Panc1 (cell line): ENCODE measurements around the gene KCNG2. TPM values are rescaled to one million over a fixed set of nuclear protein-coding genes. Genes with fewer than 3 reads are reported as not detected.

Experiments
- ATAC-seq: fragments of 200-7000 bp; cut with Tn5 transposase; 2 replicates; pipeline ENCODE4 v1.9.1; 2020; ENCODE audit warnings: mild to moderate bottlenecking, moderate library complexity
- BruUV-seq: library from RNA; stranded (reverse); fragments of 400-500 nt; replicated peaks from 2 replicates; lab custom pipeline; 2021; lab: Mats Ljungman, UMichigan
- CTCF ChIA-PET: fragments of 300-600 bp; sonication (Branson Sonifier 250); formaldehyde crosslinking; loops from one replicate; lab custom pipeline; 2022; ENCODE audit warnings: antibody characterized with exemption; lab: Charles Lee
- POLR2A ChIA-PET: fragments of 300-600 bp; sonication (Branson Sonifier 250); formaldehyde crosslinking; loops from one replicate; lab custom pipeline; 2022; ENCODE audit warnings: antibody characterized with exemption; lab: Charles Lee
- DNase-seq: peaks from one replicate; pipeline ENCODE4 v3.0.0-alpha.2; 2010; ENCODE audit warnings: low read depth, low spot score
- H3K27ac ChIP-seq: 2 replicates; pipeline ENCODE4 v1.5.1; 2011; ENCODE audit warnings: mild to moderate bottlenecking, low read length, inconsistent platforms
- H3K27me3 ChIP-seq: fragments of 200-500 bp; sonication (Bioruptor generic); 2 replicates; pipeline ENCODE4 v1.6.0; 2014; ENCODE audit warnings: low read length, inconsistent platforms; ENCODE audit not compliant: control insufficient read depth, insufficient read depth
- H3K36me3 ChIP-seq: fragments of 200-500 bp; sonication (Bioruptor generic); 2 replicates; pipeline ENCODE4 v1.5.1; 2014; ENCODE audit warnings: inconsistent platforms, mild to moderate bottlenecking, low read length, moderate library complexity; ENCODE audit not compliant: control insufficient read depth, insufficient read depth
- H3K4me1 ChIP-seq: 2 replicates; pipeline ENCODE4 v1.5.1; 2011; ENCODE audit warnings: inconsistent platforms, mild to moderate bottlenecking, low read length, moderate library complexity; ENCODE audit not compliant: control insufficient read depth, insufficient read depth
- H3K4me3 ChIP-seq, 2 experiments: 2 replicates each; pipeline ENCODE4 v1.5.1; 2011 to 2012; ENCODE audit warnings: low read depth in 2 of 2, low read length in 2 of 2, mild to moderate bottlenecking in 2 of 2, inconsistent platforms in 1 of 2, moderate library complexity in 1 of 2
- H3K9me3 ChIP-seq: fragments of 200-500 bp; sonication (Bioruptor generic); 2 replicates; pipeline ENCODE4 v1.5.1; 2014; ENCODE audit warnings: low read depth, mild to moderate bottlenecking, inconsistent platforms, low read length, moderate library complexity; ENCODE audit not compliant: control insufficient read depth, insufficient read depth
- POLR2AphosphoS5 ChIP-seq: IDR thresholded peaks from 2 replicates; pipeline ENCODE4 v1.6.1; 2012; ENCODE audit warnings: mild to moderate bottlenecking, low read depth, low read length, moderate library complexity
- SIN3A ChIP-seq: IDR thresholded peaks from 2 replicates; pipeline ENCODE4 v1.6.1; 2012; ENCODE audit warnings: low read depth, mild to moderate bottlenecking, low read length, moderate library complexity, borderline replicate concordance; ENCODE audit not compliant: insufficient read depth
- TCF7L2 ChIP-seq: IDR thresholded peaks from 2 replicates; pipeline ENCODE4 v1.6.1; 2011; ENCODE audit warnings: mild to moderate bottlenecking, low read depth, low read length, inconsistent platforms
- in situ Hi-C: cut with HindIII; loops from 2 replicates; pipeline ENCODE4 v1.10.0; 2016; ENCODE audit warnings: low sequenced_read_pairs, low pct_unique_long_range_greater_than_20kb
- intact Hi-C: fragments of 100-400 bp; cut with micrococcal nuclease; formaldehyde crosslinking; loops from one replicate; pipeline ENCODE4 v1.10.0; 2022; ENCODE audit not compliant: unreplicated experiment
- total RNA-seq: library from RNA; stranded (reverse); gene quantifications from one replicate; pipeline ENCODE4 v1.2.1, GENCODE V29; 2021; ENCODE audit not compliant: unreplicated experiment
- TF ChIP-seq, protein P1 (sequence below): fragments of 450-650 bp; IDR thresholded peaks from 2 replicates; pipeline ENCODE4 v1.5.1; 2017; ENCODE audit warnings: mild to moderate bottlenecking
- TF ChIP-seq, protein P2 (sequence below), 2 experiments: IDR thresholded peaks; 2 replicates each; pipeline ENCODE4 v1.6.1; 2011 to 2012; ENCODE audit warnings: low read depth in 2 of 2, control low read depth in 1 of 2, low read length in 1 of 2, mild to moderate bottlenecking in 1 of 2, moderate library complexity in 1 of 2; ENCODE audit not compliant: insufficient read depth in 1 of 2

Gene KCNG2
- total RNA-seq, 1 experiment from 2014 or later: not detected

DNA sequence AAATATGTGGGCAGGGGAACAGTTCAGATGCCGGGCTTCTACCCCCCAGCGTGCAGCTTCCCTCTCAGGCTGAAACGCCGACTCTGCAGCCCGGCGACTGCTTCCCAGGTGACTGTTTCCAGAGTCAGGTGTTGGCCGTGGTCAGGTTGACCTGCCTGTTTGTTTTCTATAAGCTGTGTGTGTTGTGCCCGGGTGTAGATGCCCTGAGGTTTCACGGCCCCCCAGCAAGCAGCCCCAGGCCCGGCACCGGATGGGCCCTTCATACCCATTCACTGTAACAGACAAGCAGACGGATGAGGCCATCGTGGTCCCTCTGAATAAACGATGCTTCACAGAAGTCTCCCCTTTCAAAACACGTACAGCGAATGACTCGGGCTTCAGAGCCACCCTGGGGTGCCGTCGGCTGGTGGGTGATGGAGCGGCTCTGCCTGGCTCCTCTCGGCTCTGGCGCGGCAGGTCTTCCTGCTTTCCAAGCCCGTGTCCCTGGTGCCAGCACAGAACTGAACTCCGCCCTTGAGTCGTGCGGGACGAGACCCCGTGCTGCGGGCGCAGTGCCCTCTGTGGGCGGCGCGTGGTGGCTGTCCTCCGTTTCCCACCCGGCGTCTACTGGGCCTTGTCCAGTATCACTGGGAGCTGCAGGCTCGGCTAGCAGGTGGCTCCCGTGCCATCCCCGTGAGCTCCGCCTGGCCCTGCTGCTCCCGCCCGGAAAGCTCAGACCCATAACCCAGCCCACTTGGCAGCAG, 15.0 kb upstream of the KCNG2 start:
- Histone ChIP-seq H3K4me3 (no peak overlapping the region), H3K36me3 (no peaks in the 10 kb centered on the region), H3K9me3 (no peaks in the 10 kb centered on the region), H3K27me3 (peaks cover 18% of the 10 kb centered on the region; the same call in 1 of the 2 replicates), H3K27ac (no peak overlapping the region), H3K4me1 (no peaks in the 10 kb centered on the region)
- DNase-seq (no peak), ATAC-seq (no peak)
- ChIA-PET POLR2A (interaction anchor here (0.7 kb wide), 1 partner anchor 245 kb away, joined by 5 read pairs; no protein-coding TSS in a partner anchor), CTCF (interaction anchor here (0.5 kb wide), 1 partner anchor 176 kb away, joined by 3 read pairs; no protein-coding TSS in a partner anchor)
- TF ChIP-seq TCF7L2: no peak
- TF ChIP-seq, protein P1, sequence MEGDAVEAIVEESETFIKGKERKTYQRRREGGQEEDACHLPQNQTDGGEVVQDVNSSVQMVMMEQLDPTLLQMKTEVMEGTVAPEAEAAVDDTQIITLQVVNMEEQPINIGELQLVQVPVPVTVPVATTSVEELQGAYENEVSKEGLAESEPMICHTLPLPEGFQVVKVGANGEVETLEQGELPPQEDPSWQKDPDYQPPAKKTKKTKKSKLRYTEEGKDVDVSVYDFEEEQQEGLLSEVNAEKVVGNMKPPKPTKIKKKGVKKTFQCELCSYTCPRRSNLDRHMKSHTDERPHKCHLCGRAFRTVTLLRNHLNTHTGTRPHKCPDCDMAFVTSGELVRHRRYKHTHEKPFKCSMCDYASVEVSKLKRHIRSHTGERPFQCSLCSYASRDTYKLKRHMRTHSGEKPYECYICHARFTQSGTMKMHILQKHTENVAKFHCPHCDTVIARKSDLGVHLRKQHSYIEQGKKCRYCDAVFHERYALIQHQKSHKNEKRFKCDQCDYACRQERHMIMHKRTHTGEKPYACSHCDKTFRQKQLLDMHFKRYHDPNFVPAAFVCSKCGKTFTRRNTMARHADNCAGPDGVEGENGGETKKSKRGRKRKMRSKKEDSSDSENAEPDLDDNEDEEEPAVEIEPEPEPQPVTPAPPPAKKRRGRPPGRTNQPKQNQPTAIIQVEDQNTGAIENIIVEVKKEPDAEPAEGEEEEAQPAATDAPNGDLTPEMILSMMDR: no peak
- TF ChIP-seq POLR2AphosphoS5: no peak
- BruUV-seq: no TSS peak
- in situ Hi-C loops: no loop called here
- intact Hi-C loops: no loop called here

DNA sequence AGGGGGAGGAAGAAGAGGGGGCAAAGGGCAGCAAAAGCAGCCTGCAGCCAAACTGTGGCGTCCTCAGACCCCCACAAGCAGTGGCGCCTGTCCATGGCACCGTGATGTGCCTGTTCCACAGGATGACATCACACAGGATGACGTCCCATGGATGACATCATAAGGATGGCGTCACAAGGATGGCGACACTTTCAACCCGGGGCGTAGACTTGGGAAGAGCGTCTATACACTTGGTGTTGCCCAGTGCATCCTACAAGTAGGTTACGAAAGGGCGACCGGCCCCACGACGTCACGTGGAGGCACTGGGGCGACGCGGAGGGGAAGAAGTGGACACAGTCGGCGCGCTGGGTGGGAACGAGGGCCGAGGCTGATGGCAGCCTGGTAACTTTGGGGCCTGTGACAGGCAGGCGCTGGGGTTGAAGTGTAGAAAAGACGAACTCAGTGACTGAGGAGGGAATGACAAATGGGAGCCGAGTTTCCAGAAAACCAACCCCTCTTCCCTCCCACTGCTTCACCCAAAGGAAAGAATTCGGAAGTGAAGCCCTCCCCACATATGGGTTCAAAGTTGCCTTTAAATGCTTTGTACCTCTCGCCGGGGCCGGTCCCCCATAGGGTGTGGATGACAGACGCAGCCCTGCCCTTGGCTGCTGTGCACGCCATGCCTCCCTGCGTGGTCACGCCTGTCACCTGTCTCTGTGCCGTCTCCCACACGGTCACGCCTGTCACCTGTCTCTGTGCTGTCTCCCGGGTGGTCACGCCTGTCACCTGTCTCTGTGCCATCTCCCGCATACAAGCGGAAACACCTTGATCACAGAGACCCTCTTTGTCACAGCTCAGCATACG, 13.4 kb upstream of the KCNG2 start:
- TF ChIP-seq TCF7L2 (no peak), POLR2AphosphoS5 (no peak), SIN3A (no peak)
- TF ChIP-seq, protein P2, sequence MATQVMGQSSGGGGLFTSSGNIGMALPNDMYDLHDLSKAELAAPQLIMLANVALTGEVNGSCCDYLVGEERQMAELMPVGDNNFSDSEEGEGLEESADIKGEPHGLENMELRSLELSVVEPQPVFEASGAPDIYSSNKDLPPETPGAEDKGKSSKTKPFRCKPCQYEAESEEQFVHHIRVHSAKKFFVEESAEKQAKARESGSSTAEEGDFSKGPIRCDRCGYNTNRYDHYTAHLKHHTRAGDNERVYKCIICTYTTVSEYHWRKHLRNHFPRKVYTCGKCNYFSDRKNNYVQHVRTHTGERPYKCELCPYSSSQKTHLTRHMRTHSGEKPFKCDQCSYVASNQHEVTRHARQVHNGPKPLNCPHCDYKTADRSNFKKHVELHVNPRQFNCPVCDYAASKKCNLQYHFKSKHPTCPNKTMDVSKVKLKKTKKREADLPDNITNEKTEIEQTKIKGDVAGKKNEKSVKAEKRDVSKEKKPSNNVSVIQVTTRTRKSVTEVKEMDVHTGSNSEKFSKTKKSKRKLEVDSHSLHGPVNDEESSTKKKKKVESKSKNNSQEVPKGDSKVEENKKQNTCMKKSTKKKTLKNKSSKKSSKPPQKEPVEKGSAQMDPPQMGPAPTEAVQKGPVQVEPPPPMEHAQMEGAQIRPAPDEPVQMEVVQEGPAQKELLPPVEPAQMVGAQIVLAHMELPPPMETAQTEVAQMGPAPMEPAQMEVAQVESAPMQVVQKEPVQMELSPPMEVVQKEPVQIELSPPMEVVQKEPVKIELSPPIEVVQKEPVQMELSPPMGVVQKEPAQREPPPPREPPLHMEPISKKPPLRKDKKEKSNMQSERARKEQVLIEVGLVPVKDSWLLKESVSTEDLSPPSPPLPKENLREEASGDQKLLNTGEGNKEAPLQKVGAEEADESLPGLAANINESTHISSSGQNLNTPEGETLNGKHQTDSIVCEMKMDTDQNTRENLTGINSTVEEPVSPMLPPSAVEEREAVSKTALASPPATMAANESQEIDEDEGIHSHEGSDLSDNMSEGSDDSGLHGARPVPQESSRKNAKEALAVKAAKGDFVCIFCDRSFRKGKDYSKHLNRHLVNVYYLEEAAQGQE (IDR thresholded peaks at IDR 0.05; ENCODE audit: insufficient read depth in 1 of 2, low read depth in 2 of 2, low read length in 1 of 2): no peak
- TF ChIP-seq, protein P1: no peak
- CTCF ChIA-PET: no interaction called here
- DNase-seq (no peak), ATAC-seq (no peak)
- H3K4me3 ChIP-seq: no peak overlapping the region
- intact Hi-C loops: no loop called here
- no peaks in the 10 kb centered on the region for H3K9me3 ChIP-seq
- no peaks in the 10 kb centered on the region for H3K36me3 ChIP-seq
- no peak overlapping the region for H3K27ac ChIP-seq
- in situ Hi-C loops: no loop called here
- BruUV-seq: no TSS peak
- no peaks in the 10 kb centered on the region for H3K4me1 ChIP-seq
- POLR2A ChIA-PET: no interaction called here
- H3K27me3 ChIP-seq: peaks cover 14% of the 10 kb centered on the region; the same call in 1 of the 2 replicates
